Neuronal stem cell (in vitro differentiated cells): ENCODE measurements around the gene ADM.

Experiments used
- DNase-seq: peaks from one replicate; pipeline ENCODE4 v3.0.0-alpha.2; 2013; ENCODE audit warnings: low spot score
- H2AFZ ChIP-seq: one replicate; pipeline ENCODE4 v1.6.1; 2013; ENCODE audit warnings: mild to moderate bottlenecking, low read length, inconsistent platforms
- H2AK5ac ChIP-seq: 2 replicates; pipeline ENCODE4 v1.6.1; 2013; ENCODE audit warnings: low read depth, mild to moderate bottlenecking, inconsistent platforms, low read length, moderate library complexity, mixed read lengths
- H2BK120ac ChIP-seq: 2 replicates; pipeline ENCODE4 v1.6.1; 2013; ENCODE audit warnings: low read depth, mild to moderate bottlenecking, inconsistent platforms, low read length, moderate library complexity, mixed read lengths
- H2BK12ac ChIP-seq: one replicate; pipeline ENCODE4 v1.6.1; 2013; ENCODE audit warnings: low read length, inconsistent platforms
- H2BK15ac ChIP-seq: 2 replicates; pipeline ENCODE4 v1.6.1; 2013; ENCODE audit warnings: mild to moderate bottlenecking, low read length, inconsistent platforms, mixed read lengths
- H2BK5ac ChIP-seq: one replicate; pipeline ENCODE4 v1.6.1; 2013; ENCODE audit warnings: inconsistent platforms, mild to moderate bottlenecking, low read length, moderate library complexity
- H3K14ac ChIP-seq: one replicate; pipeline ENCODE4 v1.6.1; 2013; ENCODE audit warnings: low read length, inconsistent platforms
- H3K18ac ChIP-seq: 2 replicates; pipeline ENCODE4 v1.6.1; 2013; ENCODE audit warnings: low read length, inconsistent platforms
- H3K23ac ChIP-seq: 2 replicates; pipeline ENCODE4 v1.6.1; 2013; ENCODE audit warnings: low read depth, mild to moderate bottlenecking, mixed read lengths, low read length, inconsistent platforms; ENCODE audit not compliant: poor library complexity
- H3K27ac ChIP-seq: replicated peaks from 3 replicates; pipeline ENCODE4 v1.5.1; 2013; ENCODE audit warnings: low read length, inconsistent platforms
- H3K27me3 ChIP-seq, 3 experiments: 2 replicates each; pipeline ENCODE4 v1.6.1; 2013; ENCODE audit warnings: low read length in 3 of 3, mild to moderate bottlenecking in 2 of 3, inconsistent platforms in 1 of 3, low read depth in 1 of 3, mixed read lengths in 1 of 3, moderate library complexity in 1 of 3; ENCODE audit not compliant: control insufficient read depth in 3 of 3, insufficient read depth in 3 of 3
- H3K36me3 ChIP-seq, 2 donors: replicated peaks in 1 of 2; 2 replicates each; pipeline ENCODE4 v1.6.1; 2013; ENCODE audit warnings: low read length in 2 of 2; ENCODE audit not compliant: control insufficient read depth in 2 of 2, insufficient read depth in 2 of 2
- H3K4ac ChIP-seq: 2 replicates; pipeline ENCODE4 v1.6.1; 2013; ENCODE audit warnings: inconsistent platforms, mild to moderate bottlenecking, low read length, moderate library complexity
- H3K4me1 ChIP-seq, 2 donors: 1 replicate in 1 of 2; 2 replicates in 1 of 2; pipeline ENCODE4 v1.6.1; 2013; ENCODE audit warnings: low read length in 2 of 2, low read depth in 1 of 2; ENCODE audit not compliant: control insufficient read depth in 2 of 2, insufficient read depth in 1 of 2
- H3K4me2 ChIP-seq: one replicate; pipeline ENCODE4 v1.6.1; 2013; ENCODE audit warnings: mild to moderate bottlenecking, low read length, inconsistent platforms; ENCODE audit not compliant: insufficient read depth, poor library complexity, severe bottlenecking
- H3K4me3 ChIP-seq, 2 donors: 2 replicates each; pipeline ENCODE4 v1.5.1; 2013; ENCODE audit warnings: low read length in 2 of 2, mild to moderate bottlenecking in 2 of 2, inconsistent platforms in 1 of 2, moderate library complexity in 1 of 2
- H3K79me1 ChIP-seq: one replicate; pipeline ENCODE4 v1.6.1; 2013; ENCODE audit warnings: low read depth, mild to moderate bottlenecking, inconsistent platforms, low read length, moderate library complexity
- H3K9ac ChIP-seq: one replicate; pipeline ENCODE4 v1.6.1; 2013; ENCODE audit warnings: mild to moderate bottlenecking, low read depth, low read length, inconsistent platforms; ENCODE audit not compliant: poor library complexity
- H3K9me3 ChIP-seq, 2 donors: replicated peaks in 1 of 2; 2 replicates each; pipeline versions ENCODE3 to v1.6.1; 2013; ENCODE audit warnings: low read length in 2 of 2, mild to moderate bottlenecking in 2 of 2, inconsistent platforms in 1 of 2, low read depth in 1 of 2, mixed read lengths in 1 of 2, moderate library complexity in 1 of 2; ENCODE audit not compliant: control insufficient read depth in 2 of 2, insufficient read depth in 1 of 2
- H4K8ac ChIP-seq: one replicate; pipeline ENCODE4 v1.6.1; 2013; ENCODE audit warnings: low read depth, mild to moderate bottlenecking, inconsistent platforms, low read length, moderate library complexity
- H4K91ac ChIP-seq: one replicate; pipeline ENCODE4 v1.6.1; 2013; ENCODE audit warnings: low read length, low read depth, mild to moderate bottlenecking, inconsistent platforms; ENCODE audit not compliant: poor library complexity
- WGBS, 2 donors: extraction: QIAGEN DNeasy Blood & Tissue Kit; methylation state at CpG; one replicate each; pipeline ENCODE4 v1.1.7; 2013; ENCODE audit warnings: missing lambda C conversion rate in 2 of 2, mixed read lengths in 1 of 2; ENCODE audit not compliant: insufficient read length in 2 of 2, insufficient replicate concordance in 1 of 2; ENCODE audit errors: extremely low coverage in 2 of 2; 5-methylcytosine and 5-hydroxymethylcytosine counted together

ADM gene

DNA sequence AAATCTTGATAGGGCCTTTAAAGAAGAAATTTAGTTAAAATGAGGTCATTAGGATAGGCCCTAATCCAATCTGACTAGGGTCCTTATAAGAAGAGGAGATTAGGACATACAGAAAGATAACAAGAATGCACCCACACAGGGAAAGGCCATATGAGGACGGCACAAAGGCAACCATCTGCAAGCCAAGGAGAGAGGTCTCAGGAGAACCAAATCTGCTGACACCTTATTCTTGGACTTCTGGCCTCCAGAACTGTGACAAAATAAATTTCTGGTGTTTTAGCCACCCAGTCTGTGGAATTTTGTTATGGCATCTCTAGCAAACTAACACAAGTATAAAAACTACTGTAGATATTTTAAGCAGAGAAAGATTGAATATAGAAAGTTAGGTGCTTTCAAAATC is 28.6 kb downstream of the ADM start:
- Histone ChIP-seq H3K36me3 (no peaks in the 10 kb centered on the region), H3K4me3 (no peak overlapping the region), H2BK12ac (no peak overlapping the region), H3K4me2 (no peak overlapping the region), H2AFZ (no peak overlapping the region), H3K27ac (no peak overlapping the region), H2AK5ac (no peak overlapping the region), H3K4me1 (no peaks in the 10 kb centered on the region), H3K18ac (no peak overlapping the region), H4K91ac (no peak overlapping the region), H2BK120ac (no peak overlapping the region), H3K9me3 (no peaks in the 10 kb centered on the region), H4K8ac (no peak overlapping the region), H3K4ac (no peak overlapping the region), H3K9ac (no peak overlapping the region), H2BK15ac (no peak overlapping the region), H3K27me3 (no peaks in the 10 kb centered on the region), H3K79me1 (no peaks in the 10 kb centered on the region), H2BK5ac (no peak overlapping the region), H3K14ac (no peak overlapping the region), H3K23ac (no peak overlapping the region)
- DNase-seq, result no peak
- WGBS, 2 donors, result no CpG with 5 or more reads among the region's 1 CpG

DNA sequence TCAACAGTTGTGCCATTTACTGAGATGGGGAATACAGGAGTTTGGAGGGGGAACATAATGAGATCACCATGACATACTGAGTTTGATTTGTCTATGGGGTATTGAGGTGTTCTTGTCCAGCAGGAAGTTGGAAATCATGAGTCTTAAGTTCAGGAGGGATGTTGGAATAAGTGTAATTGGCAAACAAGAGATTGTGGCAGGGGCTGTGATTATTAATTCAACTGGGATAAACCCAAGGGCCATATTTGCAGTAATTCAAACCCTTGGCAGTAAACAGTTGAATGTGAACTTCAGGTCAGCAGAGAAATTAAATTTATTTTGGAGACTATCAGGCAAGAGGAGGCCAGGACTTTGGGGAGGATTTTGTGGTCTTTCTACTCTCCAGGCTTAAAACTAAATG is 33.4 kb downstream of the ADM start:
- DNase-seq, result no peak
- Histone ChIP-seq H3K9ac (no peak overlapping the region), H3K9me3 (no peaks in the 10 kb centered on the region), H3K4me3 (no peak overlapping the region), H3K4me1 (no peaks in the 10 kb centered on the region), H2BK12ac (no peak overlapping the region), H4K91ac (no peak overlapping the region), H2AFZ (no peak overlapping the region), H3K4me2 (no peak overlapping the region), H3K27me3 (no peaks in the 10 kb centered on the region), H3K14ac (no peak overlapping the region), H2BK120ac (no peak overlapping the region), H3K27ac (no peak overlapping the region), H3K79me1 (no peaks in the 10 kb centered on the region), H2AK5ac (no peak overlapping the region), H2BK15ac (no peak overlapping the region), H3K36me3 (no peaks in the 10 kb centered on the region), H3K4ac (no peak overlapping the region), H4K8ac (no peak overlapping the region), H3K18ac (no peak overlapping the region), H3K23ac (no peak overlapping the region), H2BK5ac (no peak overlapping the region)

DNA sequence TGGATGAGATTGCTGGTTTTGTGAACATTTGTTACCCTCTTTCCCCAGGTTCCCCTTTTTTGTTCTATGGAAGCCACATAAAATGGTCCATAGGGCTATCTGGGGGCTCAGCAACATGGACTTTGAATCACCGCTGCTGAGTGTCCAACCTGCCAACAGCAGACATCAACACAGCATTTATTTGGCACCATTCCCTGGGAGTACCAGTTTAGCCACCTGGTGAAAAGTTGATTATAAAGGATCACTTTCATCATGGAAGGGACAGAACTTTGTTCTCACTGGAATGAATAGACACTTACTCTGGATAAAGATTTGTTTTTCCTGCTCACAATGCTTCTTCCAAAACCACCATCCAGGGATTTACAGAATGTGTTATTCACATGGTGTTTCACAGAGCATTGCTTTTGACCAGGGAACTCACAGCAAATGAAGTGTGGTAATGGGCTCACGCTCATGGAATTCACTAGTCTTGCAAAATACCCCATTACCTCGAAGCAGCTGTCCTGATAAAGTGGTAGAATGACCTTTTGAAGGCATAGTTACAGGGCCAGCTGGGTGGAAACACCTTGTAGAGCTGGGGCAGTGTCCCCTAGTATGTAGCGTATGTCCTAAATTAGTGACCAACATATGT is 43.9 kb downstream of the ADM start:
- no peak overlapping the region for H3K9ac ChIP-seq
- no peak overlapping the region for H3K27ac ChIP-seq
- H3K4me2 ChIP-seq, result no peak overlapping the region
- H3K79me1 ChIP-seq, result no peaks in the 10 kb centered on the region
- no peak overlapping the region for H3K18ac ChIP-seq
- no peaks in the 10 kb centered on the region for H3K36me3 ChIP-seq
- no peak for DNase-seq
- H2BK5ac ChIP-seq, result no peak overlapping the region
- H2AK5ac ChIP-seq, result no peak overlapping the region
- H3K27me3 ChIP-seq, result no peaks in the 10 kb centered on the region
- no peak overlapping the region for H3K4ac ChIP-seq
- H2AFZ ChIP-seq, result no peak overlapping the region
- WGBS, 2 donors, result no CpG with 5 or more reads among the region's 4 CpGs
- no peak overlapping the region for H2BK15ac ChIP-seq
- no peak overlapping the region for H4K91ac ChIP-seq
- no peaks in the 10 kb centered on the region for H3K9me3 ChIP-seq
- H3K14ac ChIP-seq, result no peak overlapping the region
- H3K23ac ChIP-seq, result no peak overlapping the region
- H3K4me3 ChIP-seq, result no peak overlapping the region
- no peak overlapping the region for H4K8ac ChIP-seq
- H3K4me1 ChIP-seq, result peaks cover 7 to 26% of the 10 kb centered on the region in 2 donors
- no peak overlapping the region for H2BK12ac ChIP-seq
- H2BK120ac ChIP-seq, result no peak overlapping the region

DNA sequence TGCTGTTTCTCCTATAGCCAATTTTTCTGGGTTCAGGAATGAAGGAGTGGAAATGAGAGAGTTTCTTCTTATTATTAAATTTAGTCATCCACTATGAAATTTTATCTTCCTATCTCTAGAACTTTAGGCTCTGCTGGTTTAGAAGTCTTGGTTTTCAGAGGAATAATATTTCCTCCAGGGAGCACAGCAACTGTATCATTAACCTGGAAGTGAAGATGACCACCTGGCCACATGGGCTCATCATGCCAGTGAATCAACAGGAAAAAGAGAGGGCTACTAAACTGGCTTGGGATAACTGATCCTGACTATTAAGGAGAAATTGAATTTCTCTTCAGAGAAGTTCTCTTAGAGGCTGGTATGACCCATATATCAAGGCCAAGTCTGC is 44.4 kb downstream of the ADM start:
- H2BK120ac ChIP-seq, result no peak overlapping the region
- H3K4ac ChIP-seq, result no peak overlapping the region
- H3K27ac ChIP-seq, result no peak overlapping the region
- H3K23ac ChIP-seq, result no peak overlapping the region
- no peak for DNase-seq
- no peak overlapping the region for H4K91ac ChIP-seq
- H3K27me3 ChIP-seq, result no peaks in the 10 kb centered on the region
- no peak overlapping the region for H3K4me3 ChIP-seq
- H2AFZ ChIP-seq, result no peak overlapping the region
- H2BK12ac ChIP-seq, result no peak overlapping the region
- H3K4me1 ChIP-seq, result peaks cover 7 to 26% of the 10 kb centered on the region in 2 donors
- no peak overlapping the region for H2AK5ac ChIP-seq
- no peak overlapping the region for H2BK15ac ChIP-seq
- H3K9ac ChIP-seq, result no peak overlapping the region
- no peak overlapping the region for H3K14ac ChIP-seq
- no peaks in the 10 kb centered on the region for H3K36me3 ChIP-seq
- H3K79me1 ChIP-seq, result no peaks in the 10 kb centered on the region
- no peaks in the 10 kb centered on the region for H3K9me3 ChIP-seq
- H3K4me2 ChIP-seq, result no peak overlapping the region
- H2BK5ac ChIP-seq, result no peak overlapping the region
- H3K18ac ChIP-seq, result no peak overlapping the region
- H4K8ac ChIP-seq, result no peak overlapping the region
